ENCODE results near the gene CROCC2. TPM values are rescaled to one million over a fixed set of nuclear protein-coding genes. Genes with fewer than 3 reads are reported as not detected.

CROCC2 gene
- polyA plus RNA-seq, 6 donors from 2014 or later, result not detected

DNA sequence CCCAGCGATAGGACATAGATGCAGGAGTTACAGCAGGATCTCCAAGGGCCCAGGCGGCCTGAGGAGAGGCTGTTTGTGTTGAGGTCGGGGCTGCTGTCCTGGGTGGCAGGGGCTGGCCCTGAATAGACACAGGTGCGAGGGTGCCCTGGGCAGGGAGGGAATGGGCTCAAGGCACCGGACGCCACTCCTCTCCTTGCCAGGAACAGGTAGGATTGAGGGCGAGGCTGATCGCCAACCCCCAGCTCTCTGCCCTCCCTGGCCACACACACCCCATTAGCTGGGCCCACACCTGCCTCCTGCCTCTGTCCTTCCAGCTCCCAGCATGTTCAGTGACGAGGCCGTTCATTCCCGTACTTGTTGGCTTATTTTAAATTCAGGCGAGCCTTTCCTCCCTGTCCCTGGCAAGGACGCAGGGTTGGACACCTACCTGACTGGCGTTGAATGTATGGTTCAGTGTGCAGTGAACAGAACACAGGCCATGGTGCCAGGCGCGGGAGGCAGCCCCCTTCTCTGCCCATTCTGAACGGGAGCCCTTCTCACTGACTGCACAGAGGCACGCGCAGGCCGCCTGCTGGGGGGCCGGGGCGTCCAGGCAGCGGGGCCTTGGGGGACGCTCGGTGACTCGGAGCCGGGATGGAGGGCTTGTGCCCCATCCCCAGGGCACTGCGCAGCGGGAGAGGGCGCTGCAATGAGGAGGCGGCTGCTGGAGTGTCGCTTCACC lies 51.0 kb downstream of the CROCC2 start:
- Mint-ChIP-seq H3K4me3 (no peak overlapping the region), H3K36me3 (no peaks in the 10 kb centered on the region), H3K27ac (no peak overlapping the region), H3K4me1 (peaks cover 0 to 4% (median 0%) of the 10 kb centered on the region in 3 donors), H3K9me3 (no peaks in the 10 kb centered on the region), H3K27me3 (peaks cover 7 to 35% (median 11%) of the 10 kb centered on the region in 3 donors)
- ATAC-seq (ENCODE audit: low read depth in 2 of 2), result no peak
- DNase-seq, result no peak

DNA sequence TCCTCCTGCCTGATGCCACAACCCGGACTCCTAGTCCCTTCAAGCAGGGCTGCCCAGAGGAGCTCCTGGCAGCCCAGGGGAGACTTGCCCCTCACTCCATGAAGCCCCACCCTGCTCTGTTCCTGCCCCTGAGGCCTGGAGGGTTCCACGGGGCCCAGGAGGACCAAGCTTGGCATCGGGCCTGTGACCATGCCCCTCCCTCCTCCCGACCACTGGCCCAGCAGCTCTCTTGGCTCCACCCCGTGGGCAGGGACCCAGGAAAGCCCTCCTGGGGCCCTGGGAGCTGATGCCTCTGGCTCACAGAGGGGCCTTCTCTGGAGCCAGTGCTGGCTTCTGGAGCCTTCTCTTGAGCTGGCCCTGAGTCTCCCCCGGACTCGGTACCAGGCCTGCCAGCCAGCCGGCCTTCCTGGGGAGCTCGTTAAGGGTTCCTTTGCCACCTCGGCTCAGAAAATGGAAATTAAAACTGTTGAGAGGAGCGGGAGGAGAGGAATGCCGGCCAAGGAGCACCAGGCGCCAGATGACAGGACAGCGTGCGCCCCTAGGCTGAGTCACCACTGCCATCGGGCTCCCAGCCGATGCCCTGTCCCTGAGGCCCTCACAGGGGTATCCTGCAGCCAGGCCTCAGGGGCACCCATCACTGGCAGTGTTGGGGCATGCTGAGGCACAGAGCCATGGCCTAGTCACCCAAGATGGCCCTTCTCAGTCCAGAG lies 51.7 kb downstream of the CROCC2 start:
- Mint-ChIP-seq H3K27ac (no peak overlapping the region), H3K36me3 (no peaks in the 10 kb centered on the region), H3K4me1 (peaks cover 0 to 4% (median 0%) of the 10 kb centered on the region in 3 donors), H3K27me3 (peaks cover 7 to 35% (median 11%) of the 10 kb centered on the region in 3 donors), H3K9me3 (no peaks in the 10 kb centered on the region), H3K4me3 (no peak overlapping the region)
- DNase-seq, result no peak
- no peak for ATAC-seq (ENCODE audit: low read depth in 2 of 2)

DNA sequence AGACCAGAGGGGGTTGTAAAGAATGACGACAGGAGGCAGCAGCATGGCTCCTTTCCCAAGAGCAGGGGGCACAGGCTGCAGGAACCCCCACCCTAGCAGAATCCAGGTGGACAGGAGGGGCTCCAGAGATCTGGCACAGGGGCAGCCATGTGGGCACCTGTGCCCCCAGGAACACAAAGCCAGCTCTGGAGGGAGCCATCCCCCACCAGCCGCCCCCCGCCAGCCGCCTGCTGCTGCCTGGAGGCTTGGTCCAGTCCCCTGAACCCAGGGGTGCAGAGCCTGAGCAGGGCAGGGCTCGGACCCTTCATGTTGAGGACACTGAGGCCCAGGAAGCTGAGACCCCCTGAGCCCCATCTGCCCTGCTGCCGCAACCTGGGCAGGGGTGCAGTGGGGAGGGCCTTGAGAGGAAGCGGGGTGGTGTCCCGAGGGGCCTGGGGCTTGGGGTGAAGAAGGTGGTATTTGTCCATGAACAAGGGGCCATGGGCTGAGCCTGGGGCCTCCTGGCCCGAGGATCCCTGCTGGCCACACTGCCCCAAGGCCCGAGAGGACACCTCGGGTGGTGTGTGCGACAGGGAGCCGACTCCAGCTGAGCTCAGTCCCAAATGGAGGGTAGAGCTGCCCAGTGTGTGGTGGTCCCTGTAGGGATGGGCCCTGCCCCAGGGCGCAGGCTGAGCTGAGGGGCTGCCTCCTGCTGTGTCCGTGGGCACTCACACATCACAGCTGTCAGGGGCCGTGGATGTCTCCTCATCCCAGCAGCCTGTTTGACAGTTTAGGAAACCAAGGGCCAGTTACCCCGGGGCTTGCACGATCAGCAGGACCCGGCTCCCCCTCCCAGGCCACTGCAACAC lies 52.5 kb downstream of the CROCC2 start:
- no peak for DNase-seq
- ATAC-seq (ENCODE audit: low read depth in 2 of 2), result no peak
- H3K4me1 Mint-ChIP-seq, result peaks cover 0 to 4% (median 0%) of the 10 kb centered on the region in 3 donors
- no peaks in the 10 kb centered on the region for H3K9me3 Mint-ChIP-seq
- H3K27me3 Mint-ChIP-seq, result peaks cover 7 to 35% (median 11%) of the 10 kb centered on the region in 3 donors
- H3K36me3 Mint-ChIP-seq, result no peaks in the 10 kb centered on the region
- H3K27ac Mint-ChIP-seq, result no peak overlapping the region
- H3K4me3 Mint-ChIP-seq, result no peak overlapping the region

DNA sequence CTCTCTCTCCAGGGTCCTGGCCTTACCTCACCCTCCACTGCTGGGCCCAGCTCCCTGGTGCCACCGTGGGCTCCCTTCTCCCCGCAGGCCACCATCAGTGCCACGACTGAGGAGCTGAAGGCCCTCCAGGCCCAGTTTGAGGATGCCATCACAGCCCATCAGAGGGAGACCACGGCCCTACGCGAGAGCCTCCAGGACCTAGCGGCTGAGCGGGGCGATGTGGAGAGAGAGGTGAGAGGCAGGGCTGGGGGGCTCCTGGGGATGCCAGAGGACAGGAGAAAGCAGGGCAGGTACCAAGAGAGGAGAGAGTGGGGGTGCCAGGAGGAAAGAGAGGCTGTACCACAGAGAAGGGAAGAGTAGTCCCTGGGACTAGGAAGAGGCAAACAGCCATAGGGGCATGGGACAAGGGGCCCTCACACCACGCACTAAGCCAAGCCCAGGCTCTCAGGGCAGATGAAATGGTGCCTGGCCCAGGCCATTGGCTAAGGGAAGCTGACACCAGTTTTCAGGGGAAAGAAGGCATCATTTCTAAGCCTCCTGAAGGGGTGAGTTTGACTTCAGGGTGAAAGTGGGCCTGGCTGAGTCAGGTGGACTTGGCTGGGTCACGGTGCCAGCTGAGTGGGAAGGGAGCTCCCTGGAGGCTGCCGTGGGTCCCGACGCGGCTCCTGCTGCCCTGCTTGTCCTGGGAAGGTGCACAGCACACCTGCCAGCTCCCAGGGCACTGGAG lies 53.2 kb downstream of the CROCC2 start:
- no peak for DNase-seq
- no peaks in the 10 kb centered on the region for H3K9me3 Mint-ChIP-seq
- ATAC-seq (ENCODE audit: low read depth in 2 of 2), result no peak
- peaks cover 7 to 32% (median 8%) of the 10 kb centered on the region in 3 donors for H3K27me3 Mint-ChIP-seq
- H3K4me1 Mint-ChIP-seq, result peaks cover 0 to 4% (median 0%) of the 10 kb centered on the region in 3 donors
- no peaks in the 10 kb centered on the region for H3K36me3 Mint-ChIP-seq
- no peak overlapping the region for H3K4me3 Mint-ChIP-seq
- peak overlapping the region in 2 of 6 donors; percentile 29 to 52 for H3K27ac Mint-ChIP-seq

DNA sequence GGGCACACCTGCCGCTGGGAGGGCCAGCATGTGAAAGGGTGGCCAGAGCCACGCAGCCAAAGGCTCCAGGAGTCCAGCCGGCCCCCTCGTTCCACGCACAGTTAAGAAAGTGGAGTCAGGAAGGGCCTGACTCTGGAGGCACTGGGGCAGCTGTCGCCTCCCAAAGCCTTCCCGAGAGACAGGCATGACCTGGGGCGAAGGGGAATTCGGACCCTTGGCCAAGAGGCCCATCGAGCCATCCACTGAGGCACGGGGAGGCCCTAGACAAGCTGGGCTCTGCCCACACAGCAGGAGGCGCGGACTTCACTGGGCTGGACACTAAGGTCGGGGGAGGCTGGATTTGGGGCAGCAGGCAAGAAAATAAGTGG lies 53.8 kb downstream of the CROCC2 start:
- H3K27me3 Mint-ChIP-seq, result peaks cover 5 to 30% (median 7%) of the 10 kb centered on the region in 3 donors
- ATAC-seq (ENCODE audit: low read depth in 2 of 2), result no peak
- H3K4me1 Mint-ChIP-seq, result peaks cover 0 to 4% (median 0%) of the 10 kb centered on the region in 3 donors
- H3K36me3 Mint-ChIP-seq, result no peaks in the 10 kb centered on the region
- no peak overlapping the region for H3K4me3 Mint-ChIP-seq
- no peaks in the 10 kb centered on the region for H3K9me3 Mint-ChIP-seq
- DNase-seq, result no peak
- peak overlapping the region in 1 of 6 donors; percentile 63 for H3K27ac Mint-ChIP-seq

DNA sequence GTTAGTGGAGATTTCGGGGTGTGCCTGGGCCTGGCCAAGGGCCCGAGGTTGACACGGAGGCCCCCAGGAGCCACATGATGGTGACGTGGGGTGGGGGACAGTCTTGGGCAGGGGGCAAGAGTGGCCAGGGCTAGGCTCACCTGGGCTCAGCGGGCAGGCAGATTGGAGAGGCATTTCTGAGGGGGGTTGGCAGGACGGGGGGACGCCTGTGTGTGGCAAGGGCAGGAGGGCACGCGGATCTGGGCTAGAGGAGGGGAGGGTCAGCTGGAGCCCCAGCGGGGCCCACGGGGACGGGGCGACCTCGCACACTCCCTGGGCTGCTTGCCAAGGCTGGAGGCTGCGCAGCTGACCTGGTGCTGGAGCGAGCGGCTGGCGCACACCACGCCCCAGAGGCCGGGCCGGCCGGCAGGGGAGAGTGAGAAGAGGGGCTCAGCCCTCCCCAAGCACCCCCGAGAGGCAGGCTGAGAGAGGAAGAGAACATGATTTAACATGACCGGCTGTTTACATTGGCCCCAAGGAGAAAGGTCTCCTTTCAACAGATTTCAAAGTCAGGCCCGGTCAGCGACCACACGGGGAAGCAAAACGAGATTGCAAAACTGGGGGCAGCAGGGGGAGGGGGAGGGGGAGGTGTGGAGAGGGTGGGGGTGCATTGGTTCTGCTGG lies 54.3 kb downstream of the CROCC2 start:
- Mint-ChIP-seq H3K4me3 (no peak overlapping the region), H3K36me3 (no peaks in the 10 kb centered on the region), H3K27ac (peak overlapping the region in 1 of 6 donors; percentile 63), H3K4me1 (peaks cover 0 to 4% (median 0%) of the 10 kb centered on the region in 3 donors), H3K27me3 (peaks cover 0 to 28% (median 7%) of the 10 kb centered on the region in 3 donors), H3K9me3 (no peaks in the 10 kb centered on the region)
- DNase-seq (no peak), ATAC-seq (ENCODE audit: low read depth in 2 of 2) (no peak)

DNA sequence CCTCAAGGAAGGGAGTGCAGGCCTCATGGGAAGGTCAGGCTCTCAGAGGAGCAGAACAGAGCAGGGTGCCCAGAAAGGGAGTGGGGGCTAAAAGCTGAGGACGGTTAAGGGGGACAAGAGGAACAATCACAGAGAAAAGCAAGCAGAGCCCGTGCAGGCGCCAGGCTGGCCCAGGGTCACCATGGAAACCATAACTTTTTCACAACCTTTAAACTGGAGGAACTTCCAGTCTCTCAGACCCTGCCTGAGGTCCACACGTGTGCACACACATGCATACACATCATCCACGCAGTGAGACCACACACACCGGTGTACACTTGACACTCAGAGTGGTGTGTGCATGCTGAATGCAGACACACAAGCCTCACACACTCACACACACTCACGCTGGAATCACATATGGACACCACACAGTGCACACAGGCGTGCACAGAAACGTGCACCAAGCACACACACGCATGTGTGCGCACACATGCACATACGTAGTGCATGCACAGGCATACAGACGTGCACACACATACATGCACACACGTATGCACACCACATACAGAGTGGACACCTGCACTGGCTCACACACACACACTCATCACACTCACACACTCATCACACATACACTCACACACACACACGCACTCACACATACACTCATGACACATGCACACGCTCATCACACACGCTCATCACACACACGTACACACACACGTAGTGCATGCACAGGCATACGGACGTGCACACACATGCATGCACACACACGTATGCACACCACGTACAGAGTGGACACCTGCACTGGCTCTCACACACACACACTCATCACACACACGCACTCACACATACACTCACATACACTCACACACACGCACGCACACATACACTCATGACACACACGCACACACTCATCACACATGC lies 55.1 kb downstream of the CROCC2 start:
- Mint-ChIP-seq H3K9me3 (no peaks in the 10 kb centered on the region), H3K27ac (no peak overlapping the region), H3K4me1 (peaks cover 0 to 4% (median 0%) of the 10 kb centered on the region in 3 donors), H3K27me3 (peaks cover 0 to 26% (median 7%) of the 10 kb centered on the region in 3 donors), H3K36me3 (no peaks in the 10 kb centered on the region), H3K4me3 (no peak overlapping the region)
- DNase-seq (no peak), ATAC-seq (ENCODE audit: low read depth in 2 of 2) (no peak)

DNA sequence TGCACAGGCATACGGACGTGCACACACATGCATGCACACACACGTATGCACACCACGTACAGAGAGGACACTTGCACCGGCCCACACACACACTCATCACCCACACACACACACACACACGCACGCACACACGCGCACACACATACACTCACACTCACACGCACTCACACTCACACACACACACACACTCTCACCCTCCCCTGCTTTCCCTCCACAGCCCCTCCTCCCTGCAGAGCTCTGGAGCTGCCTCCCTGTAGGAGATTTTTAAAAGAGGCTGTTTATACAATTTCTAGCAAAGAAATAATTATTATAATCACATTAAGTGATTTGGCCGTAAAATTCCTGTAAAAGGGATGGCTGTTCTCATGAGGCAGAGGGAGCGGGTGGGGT lies 55.8 kb downstream of the CROCC2 start:
- Mint-ChIP-seq H3K4me1 (peaks cover 0 to 4% (median 0%) of the 10 kb centered on the region in 3 donors), H3K9me3 (no peaks in the 10 kb centered on the region), H3K27me3 (peaks cover 0 to 19% (median 3%) of the 10 kb centered on the region in 3 donors), H3K36me3 (no peaks in the 10 kb centered on the region), H3K27ac (no peak overlapping the region), H3K4me3 (no peak overlapping the region)
- ATAC-seq (ENCODE audit: low read depth in 2 of 2) (no peak), DNase-seq (no peak)

DNA sequence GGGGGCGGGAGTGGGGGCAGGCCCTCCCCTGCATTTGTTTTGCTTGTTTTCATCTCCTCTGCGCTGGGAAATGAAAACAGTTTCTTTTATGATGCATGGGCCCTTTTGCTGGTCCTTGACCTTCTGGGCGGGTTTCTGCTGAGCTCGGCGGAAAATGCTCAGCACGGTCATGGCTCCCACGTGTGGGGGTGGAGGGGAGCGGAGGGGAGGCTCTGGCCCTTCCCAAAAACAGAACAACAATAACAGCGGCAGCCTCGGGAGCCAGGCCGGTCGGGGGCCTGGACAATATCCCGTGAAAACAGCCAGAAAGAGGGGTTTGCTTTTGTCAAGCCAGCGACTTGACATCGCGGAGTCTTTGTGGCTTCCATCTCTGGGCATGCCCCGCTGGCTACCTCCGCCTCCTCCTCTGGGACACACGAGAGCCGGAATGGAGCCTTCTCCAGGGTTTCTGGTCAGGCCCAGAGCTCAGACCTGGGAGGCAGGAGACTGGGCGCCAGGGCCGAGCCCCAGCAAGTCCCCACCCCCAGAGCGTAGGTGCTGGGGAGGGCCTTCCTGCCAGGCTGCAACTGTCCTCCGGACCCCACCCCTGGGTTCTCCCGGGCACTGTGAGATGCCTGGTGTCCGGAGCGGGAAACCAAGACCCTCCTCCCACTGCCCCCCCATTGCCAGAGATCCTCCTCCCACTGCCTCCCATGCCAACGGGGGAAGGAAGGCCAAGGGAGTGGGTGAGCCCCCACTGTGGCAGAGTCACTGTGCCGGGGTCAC lies 56.3 kb downstream of the CROCC2 start:
- no peaks in the 10 kb centered on the region for H3K36me3 Mint-ChIP-seq
- H3K4me1 Mint-ChIP-seq, result peaks cover 0 to 4% (median 0%) of the 10 kb centered on the region in 3 donors
- ATAC-seq (ENCODE audit: low read depth in 2 of 2) (no peak), DNase-seq (no peak)
- no peak overlapping the region for H3K27ac Mint-ChIP-seq
- peaks cover 0 to 19% (median 0%) of the 10 kb centered on the region in 3 donors for H3K27me3 Mint-ChIP-seq
- H3K9me3 Mint-ChIP-seq, result no peaks in the 10 kb centered on the region
- H3K4me3 Mint-ChIP-seq, result no peak overlapping the region

DNA sequence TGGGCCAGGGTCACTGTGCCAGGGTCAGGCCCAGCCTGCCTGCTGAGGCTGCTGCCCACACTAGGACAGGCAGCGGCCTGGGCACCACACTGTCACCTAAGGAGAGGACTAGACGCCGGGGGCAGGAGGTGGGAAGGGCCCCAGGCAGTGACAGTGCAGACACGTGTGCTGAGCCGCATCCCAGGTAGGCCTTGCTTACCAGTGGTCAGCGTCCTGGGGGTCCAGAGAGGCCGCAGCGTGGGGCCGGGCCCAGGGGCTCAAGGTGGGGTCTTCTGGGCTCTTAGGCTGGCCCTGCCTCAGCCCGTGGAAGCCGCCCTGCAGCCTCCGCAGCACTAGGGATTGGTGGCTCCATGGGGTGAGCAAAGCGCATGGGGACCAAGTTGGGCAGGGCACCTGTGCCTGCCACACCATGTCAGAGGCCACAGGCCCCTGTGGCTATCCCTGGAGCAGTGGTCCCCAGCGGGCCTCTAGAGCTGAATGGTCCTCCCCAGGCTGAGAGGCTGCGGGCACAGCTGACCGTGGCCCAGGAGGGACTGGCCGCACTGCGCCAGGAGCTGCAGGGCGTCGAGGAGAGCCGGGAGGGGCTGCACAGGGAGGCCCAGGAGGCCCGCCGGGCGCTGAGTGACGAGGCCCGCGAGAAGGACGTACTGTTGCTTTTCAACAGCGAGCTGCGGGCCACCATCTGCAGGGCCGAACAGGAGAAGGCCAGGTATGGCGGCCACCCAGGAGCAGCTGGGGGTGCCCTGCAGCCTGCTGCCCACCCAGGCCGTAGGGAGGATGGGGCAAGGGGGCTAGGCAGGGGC lies 57.1 kb downstream of the CROCC2 start:
- Mint-ChIP-seq H3K4me1 (peaks cover 0 to 4% (median 0%) of the 10 kb centered on the region in 3 donors), H3K4me3 (no peak overlapping the region), H3K27ac (no peak overlapping the region), H3K9me3 (no peaks in the 10 kb centered on the region), H3K27me3 (peaks cover 0 to 19% (median 0%) of the 10 kb centered on the region in 3 donors), H3K36me3 (no peaks in the 10 kb centered on the region)
- ATAC-seq (ENCODE audit: low read depth in 2 of 2) (no peak), DNase-seq (no peak)

All from naive B cell (primary cell).